SK-N-SH treated with all-trans-retinoic acid at 6 μM for 48 hours (cell line): ENCODE results near the gene GPRC5B.

ENCODE experiments used
- ARNTL ChIP-seq: fragments of 450-650 bp; formaldehyde crosslinking; IDR thresholded peaks from 2 replicates; pipeline ENCODE4 v1.5.0; 2020; ENCODE audit warnings: low read depth, mild to moderate bottlenecking, moderate library complexity, borderline replicate concordance
- BACH2 ChIP-seq: fragments of 250-450 bp; sonication (Bioruptor Pico); IDR thresholded peaks from 2 replicates; pipeline ENCODE4 v1.9.0; 2021; ENCODE audit warnings: mild to moderate bottlenecking, borderline replicate concordance
- ISL1 ChIP-seq: fragments of 250-450 bp; sonication (Bioruptor Pico); IDR thresholded peaks from 2 replicates; pipeline ENCODE4 v2.1.2; 2022; ENCODE audit warnings: mild to moderate bottlenecking, moderate library complexity
- OSR1 ChIP-seq: fragments of 250-450 bp; sonication (Bioruptor Pico); IDR thresholded peaks from 2 replicates; pipeline ENCODE4 v1.8.0; 2022; ENCODE audit warnings: moderate library complexity, mild to moderate bottlenecking, inconsistent platforms
- RARB ChIP-seq: fragments of 250-450 bp; sonication (Bioruptor Pico); IDR thresholded peaks from 2 replicates; pipeline ENCODE4 v1.8.0; 2021; ENCODE audit warnings: mild to moderate bottlenecking, moderate library complexity
- ZC3H10 ChIP-seq: fragments of 250-450 bp; sonication (Bioruptor Pico); IDR thresholded peaks from 2 replicates; pipeline ENCODE4 v1.5.1; 2021; ENCODE audit warnings: mild to moderate bottlenecking, moderate library complexity
- ZFP3 ChIP-seq: fragments of 250-450 bp; sonication (Bioruptor Pico); IDR thresholded peaks from 2 replicates; pipeline ENCODE4 v1.5.0; 2020; ENCODE audit warnings: mild to moderate bottlenecking, moderate library complexity
- TF ChIP-seq, protein P1 (sequence below): fragments of 250-450 bp; sonication (Bioruptor Pico); IDR thresholded peaks from 2 replicates; pipeline ENCODE4 v1.5.0; 2020; ENCODE audit warnings: mild to moderate bottlenecking, moderate library complexity
- TF ChIP-seq, protein P2 (sequence below): fragments of 250-450 bp; sonication (Bioruptor Pico); IDR thresholded peaks from 2 replicates; pipeline ENCODE4 v1.8.0; 2020; ENCODE audit warnings: mild to moderate bottlenecking, moderate library complexity, borderline replicate concordance
- TF ChIP-seq, protein P3 (sequence below): fragments of 250-450 bp; sonication (Bioruptor Pico); IDR thresholded peaks from 2 replicates; pipeline ENCODE4 v1.5.1; 2021; ENCODE audit warnings: mild to moderate bottlenecking, moderate library complexity
- TF ChIP-seq, protein P4 (sequence below): fragments of 250-450 bp; sonication (Bioruptor Pico); IDR thresholded peaks from 2 replicates; pipeline ENCODE4 v1.5.1; 2020; ENCODE audit warnings: low read depth, mild to moderate bottlenecking, moderate library complexity

DNA sequence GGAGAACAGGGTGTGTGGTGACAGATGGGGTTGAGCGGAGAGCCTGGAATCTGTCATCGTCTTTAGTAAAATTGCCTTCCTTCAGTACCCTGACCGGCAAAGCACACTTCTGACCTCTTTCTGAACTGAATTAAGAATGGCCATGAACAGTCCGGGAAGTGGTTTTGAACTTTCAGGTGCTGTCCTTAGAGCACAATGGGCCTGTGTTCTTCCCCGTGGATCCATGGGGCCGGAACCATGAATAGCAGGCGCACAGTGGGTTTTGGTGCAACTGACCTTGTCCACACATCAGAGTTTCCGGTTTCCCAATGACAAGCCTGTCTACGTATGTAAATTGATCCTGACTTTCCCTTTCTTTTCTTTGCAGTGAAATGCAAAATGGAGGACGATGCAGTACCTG, 28.5 kb downstream of the GPRC5B start:
- TF ChIP-seq ISL1 (CRISPR knock-in tag) (no peak), ARNTL (no peak), BACH2 (no peak), RARB (no peak), ZFP3 (CRISPR knock-in tag) (no peak), ZC3H10 (CRISPR knock-in tag) (no peak), OSR1 (no peak)
- TF ChIP-seq, protein P1, sequence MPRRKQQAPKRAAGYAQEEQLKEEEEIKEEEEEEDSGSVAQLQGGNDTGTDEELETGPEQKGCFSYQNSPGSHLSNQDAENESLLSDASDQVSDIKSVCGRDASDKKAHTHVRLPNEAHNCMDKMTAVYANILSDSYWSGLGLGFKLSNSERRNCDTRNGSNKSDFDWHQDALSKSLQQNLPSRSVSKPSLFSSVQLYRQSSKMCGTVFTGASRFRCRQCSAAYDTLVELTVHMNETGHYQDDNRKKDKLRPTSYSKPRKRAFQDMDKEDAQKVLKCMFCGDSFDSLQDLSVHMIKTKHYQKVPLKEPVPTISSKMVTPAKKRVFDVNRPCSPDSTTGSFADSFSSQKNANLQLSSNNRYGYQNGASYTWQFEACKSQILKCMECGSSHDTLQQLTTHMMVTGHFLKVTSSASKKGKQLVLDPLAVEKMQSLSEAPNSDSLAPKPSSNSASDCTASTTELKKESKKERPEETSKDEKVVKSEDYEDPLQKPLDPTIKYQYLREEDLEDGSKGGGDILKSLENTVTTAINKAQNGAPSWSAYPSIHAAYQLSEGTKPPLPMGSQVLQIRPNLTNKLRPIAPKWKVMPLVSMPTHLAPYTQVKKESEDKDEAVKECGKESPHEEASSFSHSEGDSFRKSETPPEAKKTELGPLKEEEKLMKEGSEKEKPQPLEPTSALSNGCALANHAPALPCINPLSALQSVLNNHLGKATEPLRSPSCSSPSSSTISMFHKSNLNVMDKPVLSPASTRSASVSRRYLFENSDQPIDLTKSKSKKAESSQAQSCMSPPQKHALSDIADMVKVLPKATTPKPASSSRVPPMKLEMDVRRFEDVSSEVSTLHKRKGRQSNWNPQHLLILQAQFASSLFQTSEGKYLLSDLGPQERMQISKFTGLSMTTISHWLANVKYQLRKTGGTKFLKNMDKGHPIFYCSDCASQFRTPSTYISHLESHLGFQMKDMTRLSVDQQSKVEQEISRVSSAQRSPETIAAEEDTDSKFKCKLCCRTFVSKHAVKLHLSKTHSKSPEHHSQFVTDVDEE (CRISPR knock-in tag): no peak
- TF ChIP-seq, protein P2, sequence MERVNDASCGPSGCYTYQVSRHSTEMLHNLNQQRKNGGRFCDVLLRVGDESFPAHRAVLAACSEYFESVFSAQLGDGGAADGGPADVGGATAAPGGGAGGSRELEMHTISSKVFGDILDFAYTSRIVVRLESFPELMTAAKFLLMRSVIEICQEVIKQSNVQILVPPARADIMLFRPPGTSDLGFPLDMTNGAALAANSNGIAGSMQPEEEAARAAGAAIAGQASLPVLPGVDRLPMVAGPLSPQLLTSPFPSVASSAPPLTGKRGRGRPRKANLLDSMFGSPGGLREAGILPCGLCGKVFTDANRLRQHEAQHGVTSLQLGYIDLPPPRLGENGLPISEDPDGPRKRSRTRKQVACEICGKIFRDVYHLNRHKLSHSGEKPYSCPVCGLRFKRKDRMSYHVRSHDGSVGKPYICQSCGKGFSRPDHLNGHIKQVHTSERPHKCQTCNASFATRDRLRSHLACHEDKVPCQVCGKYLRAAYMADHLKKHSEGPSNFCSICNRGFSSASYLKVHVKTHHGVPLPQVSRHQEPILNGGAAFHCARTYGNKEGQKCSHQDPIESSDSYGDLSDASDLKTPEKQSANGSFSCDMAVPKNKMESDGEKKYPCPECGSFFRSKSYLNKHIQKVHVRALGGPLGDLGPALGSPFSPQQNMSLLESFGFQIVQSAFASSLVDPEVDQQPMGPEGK (CRISPR knock-in tag): no peak
- TF ChIP-seq, protein P3, sequence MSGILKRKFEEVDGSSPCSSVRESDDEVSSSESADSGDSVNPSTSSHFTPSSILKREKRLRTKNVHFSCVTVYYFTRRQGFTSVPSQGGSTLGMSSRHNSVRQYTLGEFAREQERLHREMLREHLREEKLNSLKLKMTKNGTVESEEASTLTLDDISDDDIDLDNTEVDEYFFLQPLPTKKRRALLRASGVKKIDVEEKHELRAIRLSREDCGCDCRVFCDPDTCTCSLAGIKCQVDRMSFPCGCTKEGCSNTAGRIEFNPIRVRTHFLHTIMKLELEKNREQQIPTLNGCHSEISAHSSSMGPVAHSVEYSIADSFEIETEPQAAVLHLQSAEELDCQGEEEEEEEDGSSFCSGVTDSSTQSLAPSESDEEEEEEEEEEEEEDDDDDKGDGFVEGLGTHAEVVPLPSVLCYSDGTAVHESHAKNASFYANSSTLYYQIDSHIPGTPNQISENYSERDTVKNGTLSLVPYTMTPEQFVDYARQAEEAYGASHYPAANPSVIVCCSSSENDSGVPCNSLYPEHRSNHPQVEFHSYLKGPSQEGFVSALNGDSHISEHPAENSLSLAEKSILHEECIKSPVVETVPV (CRISPR knock-in tag): no peak
- TF ChIP-seq, protein P4, sequence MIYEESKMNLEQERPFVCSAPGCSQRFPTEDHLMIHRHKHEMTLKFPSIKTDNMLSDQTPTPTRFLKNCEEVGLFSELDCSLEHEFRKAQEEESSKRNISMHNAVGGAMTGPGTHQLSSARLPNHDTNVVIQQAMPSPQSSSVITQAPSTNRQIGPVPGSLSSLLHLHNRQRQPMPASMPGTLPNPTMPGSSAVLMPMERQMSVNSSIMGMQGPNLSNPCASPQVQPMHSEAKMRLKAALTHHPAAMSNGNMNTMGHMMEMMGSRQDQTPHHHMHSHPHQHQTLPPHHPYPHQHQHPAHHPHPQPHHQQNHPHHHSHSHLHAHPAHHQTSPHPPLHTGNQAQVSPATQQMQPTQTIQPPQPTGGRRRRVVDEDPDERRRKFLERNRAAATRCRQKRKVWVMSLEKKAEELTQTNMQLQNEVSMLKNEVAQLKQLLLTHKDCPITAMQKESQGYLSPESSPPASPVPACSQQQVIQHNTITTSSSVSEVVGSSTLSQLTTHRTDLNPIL (CRISPR knock-in tag): no peak
